ENCODE results near the gene ANKLE1.

ANKLE1 gene

GRCh38 chr19:17281391-17282304 is at the start of gene ANKLE1:
Gene ANKLE1 (plus strand): TSS chr19:17281901. CDS start chr19:17281921, 20 bp downstream.
- TF ChIP-seq POLR2A (IDR thresholded peaks at IDR 0.05; ENCODE audit: low read length) (peak; percentile 73), GATA1 (IDR thresholded peaks at IDR 0.05; ENCODE audit: low read depth, low read length) (peak; percentile 58)
- peak; percentile 96 to 98 for DNase-seq

DNA sequence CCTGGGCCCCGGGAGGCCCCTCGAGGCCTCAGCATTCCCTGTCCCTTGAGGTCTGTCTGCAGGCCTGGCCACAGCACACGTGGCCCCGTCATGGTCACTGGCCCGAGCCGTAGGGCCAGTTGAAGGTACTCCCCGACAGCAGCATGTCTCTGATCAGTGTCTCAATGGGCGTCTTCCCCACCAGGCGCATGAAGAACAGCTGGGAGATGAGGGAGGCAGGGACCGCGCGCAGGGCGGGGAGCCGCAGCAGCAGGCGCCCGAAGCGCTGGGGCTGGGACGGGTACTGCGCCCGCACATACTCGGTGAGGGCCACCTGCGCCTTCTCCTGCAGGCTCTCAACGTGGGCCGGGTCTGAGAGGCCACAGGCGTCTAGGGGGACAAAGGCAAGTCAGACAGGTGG is 49.4 kb upstream of the ANKLE1 start:
- no peak for DNase-seq
- TF ChIP-seq GATA1 (IDR thresholded peaks at IDR 0.05; ENCODE audit: low read depth, low read length), result no peak
- no peak for TF ChIP-seq POLR2A (IDR thresholded peaks at IDR 0.05; ENCODE audit: low read length)

- peak; percentile 73 to 83 for DNase-seq
- TF ChIP-seq POLR2A (IDR thresholded peaks at IDR 0.05; ENCODE audit: low read length), result peak; percentile 43
- no peak for TF ChIP-seq GATA1 (IDR thresholded peaks at IDR 0.05; ENCODE audit: low read depth, low read length)
Observed at GRCh38 chr19:17234911-17235299, 46.8 kb upstream of the ANKLE1 start.

DNA sequence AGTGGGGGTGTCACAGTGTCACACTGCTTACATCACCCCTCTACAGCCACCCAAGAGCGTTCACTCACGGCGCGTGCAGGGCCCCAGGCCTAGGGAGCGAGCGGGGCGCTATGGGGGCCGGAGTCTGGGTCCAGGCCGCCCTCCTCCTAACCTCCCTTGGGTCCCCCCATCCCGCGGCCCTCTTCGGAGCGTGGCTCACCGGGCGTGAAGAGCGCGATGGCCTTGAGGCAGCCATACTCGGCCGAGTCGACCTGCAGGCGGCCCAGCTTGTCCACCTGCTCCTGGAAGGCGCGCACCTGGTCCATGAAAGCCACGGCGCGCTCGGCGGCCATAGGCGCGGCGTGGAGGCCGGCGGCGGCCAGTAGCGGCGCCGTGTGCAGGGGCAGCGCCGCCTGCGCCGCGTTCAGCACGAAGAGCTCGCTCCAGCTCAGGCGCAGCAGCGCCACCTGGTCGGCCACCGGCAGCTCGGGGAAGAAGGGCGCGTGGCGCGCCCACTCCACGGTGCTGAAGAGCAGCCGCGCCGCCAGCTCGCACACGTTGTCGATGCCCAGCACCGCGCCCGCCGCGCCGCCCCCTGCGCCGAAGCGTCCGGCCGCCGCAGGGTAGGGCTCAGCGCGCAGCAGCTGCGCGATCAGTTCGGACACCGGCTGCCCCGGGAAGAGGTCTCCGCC is 46.3 kb upstream of the ANKLE1 start:
- no peak for TF ChIP-seq POLR2A (IDR thresholded peaks at IDR 0.05; ENCODE audit: low read length)
- TF ChIP-seq GATA1 (IDR thresholded peaks at IDR 0.05; ENCODE audit: low read depth, low read length), result no peak
- peak; percentile 84 to 90 for DNase-seq

DNA sequence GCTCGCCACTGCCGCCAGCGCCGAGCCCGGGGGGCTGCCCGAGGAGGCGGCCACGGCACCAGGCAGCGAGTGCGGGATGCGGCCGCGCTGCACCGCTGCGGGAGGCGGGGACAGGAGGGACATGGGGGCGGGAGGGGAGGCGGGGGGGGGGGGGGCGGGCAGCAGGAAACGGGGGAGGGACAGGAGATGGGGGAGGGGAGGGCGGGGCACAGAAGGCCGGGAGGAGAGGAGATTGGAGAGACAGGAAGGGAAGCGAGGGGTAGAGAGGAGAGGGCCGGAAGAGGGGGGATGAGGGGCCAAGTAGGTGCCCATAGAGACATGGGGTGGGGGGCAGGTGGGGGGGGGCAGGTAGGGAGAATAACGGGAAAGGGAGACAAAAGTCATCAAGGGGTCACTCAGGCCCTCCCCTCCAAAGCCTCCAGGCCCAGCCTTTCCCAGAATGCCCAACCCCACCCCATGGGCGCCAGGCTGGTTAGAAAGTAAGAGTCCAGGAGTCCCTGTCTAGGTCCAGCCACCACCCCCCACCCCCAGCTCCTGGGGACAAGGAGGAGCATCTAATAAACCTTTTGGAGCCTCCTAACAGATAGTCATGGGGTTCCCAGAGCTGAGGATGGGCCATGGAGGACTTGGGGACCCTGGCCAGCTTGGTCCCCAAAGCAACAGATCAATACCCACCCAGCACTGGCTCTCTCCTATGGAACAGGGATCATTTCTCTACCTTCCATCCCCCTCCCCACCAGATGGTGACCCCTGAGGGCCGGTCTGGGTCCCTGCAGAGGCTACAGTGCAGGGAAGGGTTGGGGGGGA is 45.5 kb upstream of the ANKLE1 start:
- DNase-seq, result peak in 1 of 2 experiments; percentile 66

GRCh38 chr19:17236811-17237543 is 44.7 kb upstream of the ANKLE1 start:
- DNase-seq, result no peak
- TF ChIP-seq GATA1 (IDR thresholded peaks at IDR 0.05; ENCODE audit: low read depth, low read length), result no peak

More for the DNA sequence above, 45.5 kb upstream of the ANKLE1 start:
- no peak for TF ChIP-seq GATA1 (IDR thresholded peaks at IDR 0.05; ENCODE audit: low read depth, low read length)
- no peak for TF ChIP-seq POLR2A (IDR thresholded peaks at IDR 0.05; ENCODE audit: low read length)

- DNase-seq, result no peak
- TF ChIP-seq POLR2A (IDR thresholded peaks at IDR 0.05; ENCODE audit: low read length), result no peak
- no peak for TF ChIP-seq GATA1 (IDR thresholded peaks at IDR 0.05; ENCODE audit: low read depth, low read length)
Observed at GRCh38 chr19:17237747-17238706, 43.7 kb upstream of the ANKLE1 start.

DNA sequence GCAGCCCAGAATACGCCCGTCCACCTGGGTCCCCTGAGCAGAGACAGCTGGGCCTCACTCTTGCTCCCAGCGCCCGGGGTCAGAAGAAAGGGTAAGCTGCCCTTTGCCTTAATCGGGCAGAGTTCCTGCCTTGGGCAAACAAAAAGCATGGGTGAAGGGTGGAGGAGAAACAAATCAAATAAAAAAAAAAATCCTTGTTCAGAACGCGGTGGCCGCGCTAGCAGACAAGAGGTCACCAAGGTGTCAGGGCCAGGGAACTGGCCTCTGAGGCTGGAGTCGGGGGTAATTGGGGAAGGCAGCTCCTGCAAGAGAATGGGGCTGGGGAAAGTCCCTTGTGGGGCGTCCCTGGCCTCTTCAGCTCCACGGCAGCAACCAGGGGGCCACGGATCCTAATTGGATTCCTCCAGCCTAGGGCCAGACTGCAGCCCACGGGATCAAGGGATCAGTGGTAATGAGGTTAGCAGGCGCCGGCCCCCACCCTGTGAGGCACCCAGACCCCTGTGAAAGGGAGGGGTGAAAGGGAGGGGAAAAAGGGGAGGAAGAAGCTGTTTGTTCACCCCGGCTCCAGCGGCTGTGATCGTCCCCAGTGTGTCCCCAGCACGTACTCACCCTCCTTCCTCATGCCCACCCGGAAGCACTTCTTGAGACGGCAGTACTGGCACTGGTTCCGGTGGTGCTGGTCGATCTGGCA is 41.5 kb upstream of the ANKLE1 start:
- no peak for DNase-seq
- no peak for TF ChIP-seq POLR2A (IDR thresholded peaks at IDR 0.05; ENCODE audit: low read length)
- no peak for TF ChIP-seq GATA1 (IDR thresholded peaks at IDR 0.05; ENCODE audit: low read depth, low read length)

GRCh38 chr19:17240826-17241399 is 40.8 kb upstream of the ANKLE1 start:
- no peak for DNase-seq
- TF ChIP-seq POLR2A (IDR thresholded peaks at IDR 0.05; ENCODE audit: low read length), result no peak
- TF ChIP-seq GATA1 (IDR thresholded peaks at IDR 0.05; ENCODE audit: low read depth, low read length), result no peak

GRCh38 chr19:17242431-17243208 is 39.1 kb upstream of the ANKLE1 start:
- TF ChIP-seq GATA1 (IDR thresholded peaks at IDR 0.05; ENCODE audit: low read depth, low read length) (no peak), POLR2A (IDR thresholded peaks at IDR 0.05; ENCODE audit: low read length) (no peak)
- no peak for DNase-seq
